DMS79 (cell line): ENCODE data around the gene GMNN.
A peak's percentile ranks its signal among the peaks of the same experiment; 100 is the strongest.

ENCODE experiments used
- DNase-seq: peaks from one replicate; lab custom pipeline; 2025; lab: John Stamatoyannopoulos, UW

Gene GMNN

GRCh38 chr6:24807584-24807983, 32.8 kb downstream of the GMNN start:
- DNase-seq = no peak

GRCh38 chr6:24809728-24810127, 35.0 kb downstream of the GMNN start:
- no peak for DNase-seq

GRCh38 chr6:24818346-24818745, 43.6 kb downstream of the GMNN start:
- DNase-seq = no peak

GRCh38 chr6:24821860-24822444, 47.2 kb downstream of the GMNN start:
- DNase-seq = no peak

GRCh38 chr6:24822696-24823095, 48.0 kb downstream of the GMNN start:
- no peak for DNase-seq

GRCh38 chr6:24823185-24823584, 48.4 kb downstream of the GMNN start:
- DNase-seq = no peak

- no peak for DNase-seq
These were observed 49.6 kb downstream of the GMNN start for GRCh38 chr6:24824142-24824938.

GRCh38 chr6:24825130-24825630, 50.4 kb downstream of the GMNN start:
- DNase-seq = peak; percentile 52

- DNase-seq = peak; percentile 50
These were observed 52.4 kb downstream of the GMNN start for GRCh38 chr6:24827162-24827561.

GRCh38 chr6:24827970-24828369, 53.2 kb downstream of the GMNN start:
- DNase-seq = peak; percentile 38

- no peak for DNase-seq
These were observed 54.9 kb downstream of the GMNN start for GRCh38 chr6:24829657-24830056.

GRCh38 chr6:24831771-24832716, 57.3 kb downstream of the GMNN start:
- DNase-seq = no peak

- DNase-seq = no peak
These were observed 58.1 kb downstream of the GMNN start for GRCh38 chr6:24832794-24833193.

GRCh38 chr6:24833711-24834386, 59.1 kb downstream of the GMNN start:
- DNase-seq = no peak
